K562 (cell line): ENCODE data around the gene PRRT1. TPM values are rescaled to one million over a fixed set of nuclear protein-coding genes. Genes with fewer than 3 reads are reported as not detected.
A peak's percentile ranks its signal among the peaks of the same experiment; 100 is the strongest.

Source experiments
- ATAC-seq: fragments of 200-7000 bp; cut with Tn5 transposase; 3 replicates; pipeline ENCODE4 v1.9.1; 2020; ENCODE audit warnings: moderate library complexity
- BruUV-seq: library from RNA; stranded (reverse); fragments of 400-500 nt; replicated peaks from 2 replicates; lab custom pipeline; 2021; lab: Mats Ljungman, UMichigan
- CTCF ChIA-PET: fragments of 300-600 bp; formaldehyde crosslinking; extraction: SDS; loops from one replicate; lab custom pipeline; 2021; ENCODE audit warnings: low intra/inter-chr PET ratio; lab: Yijun Ruan, JAX
- POLR2A ChIA-PET: fragments of 300-600, 350-650 bp; sonication (Branson Sonifier 250); formaldehyde crosslinking; extraction: SDS; loops from one replicate; lab custom pipeline; 2021; ENCODE audit warnings: antibody characterized with exemption, inconsistent platforms; lab: Yijun Ruan, JAX
- DNase-seq, 4 experiments: peaks; one replicate each; pipeline versions ENCODE4 v3.0.0 to v3.0.0-alpha.2; 2011 to 2018; ENCODE audit warnings: low spot score in 3 of 4, mixed read lengths in 3 of 4; ENCODE audit errors: extremely low read depth in 1 of 4
- FAIRE-seq: peaks from 2 replicates; lab custom pipeline; 2011; peaks lifted over from hg19 to GRCh38; lab: Jason Lieb, UNC
- H2AFZ ChIP-seq: 2 replicates; pipeline ENCODE4 v1.6.0; 2011; ENCODE audit warnings: low read depth, low read length, control low read depth, inconsistent platforms
- H3K27ac ChIP-seq: fragments of 200-600 bp; 3 replicates; pipeline ENCODE4 v1.8.0; 2011; ENCODE audit warnings: low read depth, mild to moderate bottlenecking, control low read depth, inconsistent platforms, low read length, moderate library complexity, mixed read lengths; ENCODE audit errors: extremely low read depth
- H3K27me3 ChIP-seq, 2 experiments: fragments of 300-600 bp in 1 of 2; 2 replicates in 1 of 2; 3 replicates in 1 of 2; pipeline versions ENCODE4 v1.6.0 to v1.8.0; 2011; ENCODE audit warnings: inconsistent platforms in 2 of 2, low read length in 2 of 2, mild to moderate bottlenecking in 1 of 2, mixed read lengths in 1 of 2, moderate library complexity in 1 of 2; ENCODE audit not compliant: control insufficient read depth in 2 of 2, insufficient read depth in 2 of 2
- H3K36me3 ChIP-seq: fragments of 300-600 bp; 3 replicates; pipeline ENCODE4 v1.8.0; 2011; ENCODE audit warnings: mild to moderate bottlenecking, low read length, inconsistent platforms; ENCODE audit not compliant: control insufficient read depth, insufficient read depth
- H3K4me1 ChIP-seq, 2 experiments: fragments of 200-600 bp in 1 of 2; replicated peaks in 1 of 2; 2 replicates in 1 of 2; 3 replicates in 1 of 2; pipeline versions ENCODE4 v1.5.1 to v1.8.0; 2011; ENCODE audit warnings: inconsistent platforms in 2 of 2, low read length in 2 of 2, mild to moderate bottlenecking in 1 of 2, mixed read lengths in 1 of 2, moderate library complexity in 1 of 2; ENCODE audit not compliant: control insufficient read depth in 2 of 2, insufficient read depth in 2 of 2
- H3K4me2 ChIP-seq: 2 replicates; pipeline ENCODE4 v1.6.1; 2011; ENCODE audit warnings: low read length, control low read depth, inconsistent platforms, mixed read lengths; ENCODE audit not compliant: insufficient read depth
- H3K4me3 ChIP-seq: fragments of 200-600 bp; sonication (generic), shearing (Covaris generic); 2 replicates; pipeline ENCODE4 v1.5.1; 2016; ENCODE audit warnings: control low read depth, inconsistent platforms
- H3K79me2 ChIP-seq: fragments of 200-600 bp; 3 replicates; pipeline ENCODE4 v1.8.0; 2011; ENCODE audit warnings: low read length, inconsistent platforms; ENCODE audit not compliant: control insufficient read depth, insufficient read depth
- H3K9ac ChIP-seq, 2 experiments: 2 replicates each; pipeline versions ENCODE4 v1.6.0 to v1.6.1; 2011; ENCODE audit warnings: low read depth in 2 of 2, low read length in 2 of 2, control low read depth in 1 of 2, inconsistent platforms in 1 of 2, mild to moderate bottlenecking in 1 of 2, mixed read lengths in 1 of 2; ENCODE audit not compliant: insufficient read depth in 1 of 2
- H3K9me1 ChIP-seq: one replicate; pipeline ENCODE4 v1.6.0; 2011; ENCODE audit warnings: inconsistent platforms, mild to moderate bottlenecking, low read length, moderate library complexity; ENCODE audit not compliant: control insufficient read depth, insufficient read depth
- H3K9me3 ChIP-seq: replicated peaks from 2 replicates; pipeline ENCODE4 v1.5.1; 2011; ENCODE audit warnings: low read depth, low read length, inconsistent platforms; ENCODE audit not compliant: control insufficient read depth, insufficient read depth
- H4K20me1 ChIP-seq: replicated peaks from 2 replicates; pipeline ENCODE4 v1.6.1; 2011; ENCODE audit warnings: low read length, inconsistent platforms, mixed read lengths; ENCODE audit not compliant: control insufficient read depth, insufficient read depth
- ARHGAP35 ChIP-seq: fragments of 450-650 bp; IDR thresholded peaks from 2 replicates; pipeline ENCODE4 v1.6.1; 2018; ENCODE audit not compliant: partially characterized antibody
- CEBPG ChIP-seq, 3 experiments: fragments of 200-800 bp in 1 of 3; sonication (Bioruptor generic) in 1 of 3; sonication (generic) in 1 of 3; formaldehyde crosslinking in 1 of 3; IDR thresholded peaks in 2 of 3; conservative IDR thresholded peaks in 1 of 3; 2 replicates each; pipeline versions ENCODE4 v1.6.1 to v1.8.0; 2016 to 2022; ENCODE audit warnings: missing compliant biosample characterization in 2 of 3, missing genetic modification characterization in 2 of 3, mild to moderate bottlenecking in 1 of 3, missing genetic modification reagents in 1 of 3
- GABPB1 ChIP-seq: sonication (generic); formaldehyde crosslinking; IDR thresholded peaks from 2 replicates; pipeline ENCODE4 v1.8.0; 2022; ENCODE audit warnings: mild to moderate bottlenecking, missing genetic modification reagents
- GATAD2A ChIP-seq: fragments of 450-650 bp; IDR thresholded peaks from 2 replicates; pipeline ENCODE4 v1.6.1; 2017
- JUND ChIP-seq, 2 experiments: IDR thresholded peaks; 2 replicates in 1 of 2; 3 replicates in 1 of 2; pipeline ENCODE4 v1.6.1; 2011; ENCODE audit warnings: borderline replicate concordance in 2 of 2, low read depth in 2 of 2, low read length in 2 of 2, improper control_type of control experiment in 1 of 2, missing biosample characterization in 1 of 2, missing genetic modification characterization in 1 of 2, missing genetic modification reagents in 1 of 2
- KAT7 ChIP-seq: sonication (generic); formaldehyde crosslinking; IDR thresholded peaks from 2 replicates; pipeline ENCODE4 v1.8.0; 2022; ENCODE audit warnings: missing genetic modification reagents, mild to moderate bottlenecking, borderline replicate concordance
- SAP30 ChIP-seq: fragments of 200-600 bp; sonication (generic); IDR thresholded peaks from 2 replicates; pipeline ENCODE4 v1.6.1; 2012; ENCODE audit warnings: borderline replicate concordance, low read depth, mild to moderate bottlenecking, moderate library complexity, low read length, control low read depth, inconsistent platforms; ENCODE audit not compliant: insufficient read depth, poor library complexity, severe bottlenecking
- SMARCA5 ChIP-seq: fragments of 450-650 bp; IDR thresholded peaks from 2 replicates; pipeline ENCODE4 v1.6.1; 2016
- ZNF143 ChIP-seq: sonication (generic); formaldehyde crosslinking; IDR thresholded peaks from 2 replicates; pipeline ENCODE4 v1.9.0; 2022; ENCODE audit warnings: mild to moderate bottlenecking, missing genetic modification reagents
- WGBS: fragments of 100-300 bp; shearing (Covaris generic); methylation state at CpG from one replicate; pipeline ENCODE4 v1.1.6; 2016; ENCODE audit warnings: low coverage, mixed read lengths; ENCODE audit not compliant: insufficient coverage; ENCODE audit errors: missing lambda C conversion rate; 5-methylcytosine and 5-hydroxymethylcytosine counted together
- in situ Hi-C: fragments of 300-500 bp; cut with MboI; formaldehyde crosslinking; loops from 4 replicates; pipeline ENCODE4 v1.15.0; 2018; ENCODE audit warnings: inconsistent platforms, mixed read lengths
- intact Hi-C: fragments of 100-400 bp; cut with micrococcal nuclease; formaldehyde crosslinking; loops from 2 replicates; pipeline ENCODE4 v1.14.2; 2022
- polyA plus RNA-seq, 8 experiments: library from polyadenylated mRNA; depleted of rRNA in 4 of 8; stranded (reverse) in 5 of 8; unstranded in 3 of 8; fragments of >200 nt; fragmentation: Nextera tagmentation in 2 of 8; fragmentation: Illumina TruSeq in 1 of 8; extraction: Ambion mirVana in 2 of 8; extraction: Trizol in 1 of 8; gene quantifications; 2 replicates each; pipeline versions ENCODE4 v1.2.1 to v1.2.3, GENCODE V29; 2011 to 2014; ENCODE audit warnings: inconsistent platforms in 1 of 8, missing spikeins in 1 of 8
- total RNA-seq, 7 experiments: library from RNA; depleted of rRNA in 6 of 7; stranded (reverse); fragments of >200 nt in 6 of 7; fragmentation: Illumina TruSeq in 2 of 7; extraction: Trizol in 2 of 7; gene quantifications; 2 replicates each; pipeline versions ENCODE4 v1.2.1 to v1.2.3, GENCODE V29; 2011 to 2021; ENCODE audit warnings: low replicate concordance in 1 of 7
- TF ChIP-seq, protein P1 (sequence below), 3 experiments: fragments of 200-800 bp in 1 of 3; sonication (Bioruptor generic) in 1 of 3; sonication (generic) in 1 of 3; formaldehyde crosslinking in 1 of 3; IDR thresholded peaks; 2 replicates each; pipeline versions ENCODE4 v1.6.1 to v1.8.0; 2016 to 2022; ENCODE audit warnings: mild to moderate bottlenecking in 2 of 3, missing compliant biosample characterization in 2 of 3, missing genetic modification characterization in 2 of 3, missing genetic modification reagents in 1 of 3
- TF ChIP-seq, protein P2 (sequence below): sonication (generic); formaldehyde crosslinking; IDR thresholded peaks from 2 replicates; pipeline ENCODE4 v1.8.0; 2023; ENCODE audit warnings: missing genetic modification reagents, mild to moderate bottlenecking, borderline replicate concordance

The PRRT1 gene
- total and polyA plus RNA-seq, 9 of the 15 experiments (the other 6 are each of a cell fraction or from before 2014, with no cell fraction given), result 0.14 to 3.5 (median 0.41) TPM

DNA sequence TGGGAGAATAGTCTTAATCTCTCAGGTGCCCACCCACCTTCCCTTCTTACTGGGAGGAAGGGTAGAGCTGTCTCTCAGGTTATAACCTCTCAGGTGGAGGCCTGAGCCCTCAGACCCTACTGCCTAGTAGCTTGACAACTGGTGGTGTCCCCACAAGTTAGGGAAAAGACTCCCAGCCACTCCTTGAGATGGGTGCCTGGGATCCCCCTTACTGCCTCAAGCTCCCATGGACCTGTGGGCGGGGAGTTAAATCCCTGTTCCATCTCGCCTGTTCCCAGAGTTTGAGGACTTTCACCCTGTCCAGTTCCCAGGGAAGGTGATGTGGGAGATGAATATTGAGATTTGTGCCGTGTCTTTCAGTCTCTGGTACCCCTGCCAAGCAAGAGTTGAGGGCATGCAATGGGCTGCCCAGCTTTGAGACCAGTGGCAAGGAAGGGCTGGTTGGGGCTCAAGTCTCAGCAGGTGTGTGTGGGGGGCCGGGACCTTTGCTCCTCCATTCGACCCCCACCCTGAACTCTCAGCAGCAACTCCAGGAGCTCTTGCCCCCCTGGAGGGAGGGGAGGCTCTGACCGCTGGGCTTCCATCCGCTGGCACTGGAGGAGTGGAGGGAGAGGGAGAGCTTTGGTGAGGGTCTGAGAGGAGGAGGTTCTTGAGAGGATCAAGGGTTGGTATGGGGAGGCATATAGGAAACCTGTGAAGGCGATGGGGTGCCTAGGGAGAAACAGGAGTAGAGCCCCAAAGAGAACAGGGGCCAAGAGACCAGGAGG lies 39.4 kb upstream of the PRRT1 start:
- peak overlapping the region; percentile 96 for H3K4me2 ChIP-seq
- no peaks in the 10 kb centered on the region for H3K9me1 ChIP-seq
- H3K27me3 ChIP-seq, result no peaks in the 10 kb centered on the region
- H3K27ac ChIP-seq, result peak overlapping the region; percentile 93
- FAIRE-seq (no peak), DNase-seq (peak in 1 of 4 experiments; percentile 28), ATAC-seq (no peak)
- in situ Hi-C loops (no loop called here), intact Hi-C loops (loop anchor here (10.0 kb wide), 1 partner anchor 286 kb away; the partner anchor contains the start of gene ZBTB12)
- H3K9ac ChIP-seq, result peak overlapping the region; percentile 85 to 93
- CTCF ChIA-PET, result no interaction called here
- no peaks in the 10 kb centered on the region for H3K9me3 ChIP-seq
- H3K36me3 ChIP-seq, result peaks cover 29% of the 10 kb centered on the region; the same call in 2 of the 3 replicates
- peaks cover 73 to 74% of the 10 kb centered on the region in 2 experiments for H3K4me1 ChIP-seq
- WGBS, result 55% methylated on average over 8 of the region's 8 CpGs
- H3K79me2 ChIP-seq, result peaks cover 64% of the 10 kb centered on the region
- H2AFZ ChIP-seq, result peak overlapping the region; percentile 27
- BruUV-seq, result no TSS peak
- H3K4me3 ChIP-seq, result peak overlapping the region; percentile 79
- POLR2A ChIA-PET, result interaction anchor here (0.9 to 2.5 kb wide), 8 partner anchors 9 to 781 kb away, joined by 3 to 10 read pairs (median 6); partner anchors contain the start of gene FKBPL
- no peaks in the 10 kb centered on the region for H4K20me1 ChIP-seq
- TF ChIP-seq KAT7 (peak; percentile 89), CEBPG (CRISPR knock-in tag; IDR thresholded peaks at IDR 0.05) (0 out of 2 replicates have a peak, but pooled peaks have one; percentile 25), CEBPG (tag; conservative IDR thresholded peaks at IDR 0.05 in 1 of 2, IDR thresholded peaks at IDR 0.05 in 1 of 2) (no peak), ARHGAP35 (no peak), ZNF143 (CRISPR knock-in tag) (0 out of 2 replicates have a peak, but pooled peaks have one; percentile 30), SMARCA5 (no peak), GATAD2A (peak; percentile 65; the same call in 1 of the 2 replicates), GABPB1 (CRISPR knock-in tag) (peak; percentile 24; the same call in 1 of the 2 replicates), JUND (IDR thresholded peaks at IDR 0.05; ENCODE audit: borderline replicate concordance, low read depth, low read length) (no peak), JUND (tag; IDR thresholded peaks at IDR 0.05; ENCODE audit: borderline replicate concordance, low read depth, low read length) (no peak), SAP30 (peak; percentile 9)
- TF ChIP-seq, protein P1, sequence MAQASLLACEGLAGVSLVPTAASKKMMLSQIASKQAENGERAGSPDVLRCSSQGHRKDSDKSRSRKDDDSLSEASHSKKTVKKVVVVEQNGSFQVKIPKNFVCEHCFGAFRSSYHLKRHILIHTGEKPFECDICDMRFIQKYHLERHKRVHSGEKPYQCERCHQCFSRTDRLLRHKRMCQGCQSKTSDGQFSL (CRISPR knock-in tag; IDR thresholded peaks at IDR 0.05), result peak; percentile 49; the same call in 1 of the 2 replicates
- TF ChIP-seq, protein P1 (tag; IDR thresholded peaks at IDR 0.05), result no peak
- TF ChIP-seq, protein P2, sequence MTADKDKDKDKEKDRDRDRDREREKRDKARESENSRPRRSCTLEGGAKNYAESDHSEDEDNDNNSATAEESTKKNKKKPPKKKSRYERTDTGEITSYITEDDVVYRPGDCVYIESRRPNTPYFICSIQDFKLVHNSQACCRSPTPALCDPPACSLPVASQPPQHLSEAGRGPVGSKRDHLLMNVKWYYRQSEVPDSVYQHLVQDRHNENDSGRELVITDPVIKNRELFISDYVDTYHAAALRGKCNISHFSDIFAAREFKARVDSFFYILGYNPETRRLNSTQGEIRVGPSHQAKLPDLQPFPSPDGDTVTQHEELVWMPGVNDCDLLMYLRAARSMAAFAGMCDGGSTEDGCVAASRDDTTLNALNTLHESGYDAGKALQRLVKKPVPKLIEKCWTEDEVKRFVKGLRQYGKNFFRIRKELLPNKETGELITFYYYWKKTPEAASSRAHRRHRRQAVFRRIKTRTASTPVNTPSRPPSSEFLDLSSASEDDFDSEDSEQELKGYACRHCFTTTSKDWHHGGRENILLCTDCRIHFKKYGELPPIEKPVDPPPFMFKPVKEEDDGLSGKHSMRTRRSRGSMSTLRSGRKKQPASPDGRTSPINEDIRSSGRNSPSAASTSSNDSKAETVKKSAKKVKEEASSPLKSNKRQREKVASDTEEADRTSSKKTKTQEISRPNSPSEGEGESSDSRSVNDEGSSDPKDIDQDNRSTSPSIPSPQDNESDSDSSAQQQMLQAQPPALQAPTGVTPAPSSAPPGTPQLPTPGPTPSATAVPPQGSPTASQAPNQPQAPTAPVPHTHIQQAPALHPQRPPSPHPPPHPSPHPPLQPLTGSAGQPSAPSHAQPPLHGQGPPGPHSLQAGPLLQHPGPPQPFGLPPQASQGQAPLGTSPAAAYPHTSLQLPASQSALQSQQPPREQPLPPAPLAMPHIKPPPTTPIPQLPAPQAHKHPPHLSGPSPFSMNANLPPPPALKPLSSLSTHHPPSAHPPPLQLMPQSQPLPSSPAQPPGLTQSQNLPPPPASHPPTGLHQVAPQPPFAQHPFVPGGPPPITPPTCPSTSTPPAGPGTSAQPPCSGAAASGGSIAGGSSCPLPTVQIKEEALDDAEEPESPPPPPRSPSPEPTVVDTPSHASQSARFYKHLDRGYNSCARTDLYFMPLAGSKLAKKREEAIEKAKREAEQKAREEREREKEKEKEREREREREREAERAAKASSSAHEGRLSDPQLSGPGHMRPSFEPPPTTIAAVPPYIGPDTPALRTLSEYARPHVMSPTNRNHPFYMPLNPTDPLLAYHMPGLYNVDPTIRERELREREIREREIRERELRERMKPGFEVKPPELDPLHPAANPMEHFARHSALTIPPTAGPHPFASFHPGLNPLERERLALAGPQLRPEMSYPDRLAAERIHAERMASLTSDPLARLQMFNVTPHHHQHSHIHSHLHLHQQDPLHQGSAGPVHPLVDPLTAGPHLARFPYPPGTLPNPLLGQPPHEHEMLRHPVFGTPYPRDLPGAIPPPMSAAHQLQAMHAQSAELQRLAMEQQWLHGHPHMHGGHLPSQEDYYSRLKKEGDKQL (CRISPR knock-in tag), result 0 out of 2 replicates have a peak, but pooled peaks have one; percentile 86
